Amniotic epithelial cell (primary cell): Measurements from ENCODE around the gene SLFN11.
"Not testable (repeated sequence)": the region's sequence is repeated elsewhere in the genome, so short reads cannot be mapped to it uniquely, and the experiment has no call there.

Experiments
- DNase-seq: peaks from one replicate; pipeline ENCODE4 v3.0.0-alpha.2; 2010; ENCODE audit warnings: low read depth

SLFN11 gene

DNA sequence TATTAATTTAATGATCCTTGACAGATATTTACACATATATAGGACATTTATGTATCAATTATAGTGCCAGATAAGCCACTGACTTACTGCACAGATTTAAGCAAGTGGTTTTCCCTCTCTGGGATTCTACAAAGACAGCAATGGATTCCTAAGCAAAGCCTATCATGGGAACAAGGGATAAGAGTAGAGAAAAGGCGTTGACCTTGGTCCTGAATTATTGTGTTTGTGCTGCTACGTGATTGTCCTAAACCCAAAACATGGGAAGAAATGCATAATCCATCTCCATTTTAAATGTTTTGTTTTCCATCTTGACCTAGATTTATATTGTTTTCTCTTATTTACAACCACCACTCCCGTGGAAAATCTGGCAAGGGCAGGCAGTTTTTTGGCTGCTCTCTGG is 14.0 kb downstream of the SLFN11 start:
- peak; percentile 7 for DNase-seq

DNA sequence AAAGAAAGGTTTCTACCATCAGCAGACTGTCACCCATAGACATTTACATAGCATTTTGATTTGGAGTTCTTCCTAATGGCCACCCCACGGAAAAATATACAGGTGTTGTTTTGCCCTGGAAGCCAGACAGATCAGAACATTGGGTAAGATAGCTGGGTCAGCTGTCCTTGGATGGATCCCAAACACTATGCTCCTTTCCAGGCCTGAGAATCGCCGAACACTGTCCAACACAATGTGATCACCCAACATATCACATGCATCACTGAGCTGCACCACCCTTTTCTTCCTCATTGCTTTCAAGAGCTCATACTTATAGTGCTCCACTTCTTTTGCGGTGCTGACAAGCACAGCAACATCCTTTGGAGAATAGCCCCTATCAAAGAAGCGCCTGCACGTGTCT is 21.1 kb downstream of the SLFN11 start:
- no peak for DNase-seq

DNA sequence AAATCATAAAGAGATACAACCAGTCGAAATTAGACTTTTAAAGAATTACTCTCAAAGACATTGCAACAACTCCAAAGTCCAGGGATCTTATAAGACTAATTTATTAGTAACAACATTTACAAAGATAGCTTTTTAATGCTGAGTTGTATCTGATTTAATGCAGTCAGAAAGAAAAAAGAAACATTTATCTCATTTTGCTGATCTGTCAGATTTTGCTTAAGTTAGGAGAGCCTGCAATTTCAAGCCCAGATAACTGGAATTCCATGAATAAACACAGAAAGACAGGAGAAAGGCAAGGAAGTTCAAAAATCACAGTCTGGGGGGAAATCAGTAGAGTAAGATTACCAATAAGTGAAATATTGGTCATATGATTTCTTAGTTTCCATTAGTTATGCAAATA is 22.9 kb downstream of the SLFN11 start:
- DNase-seq, result no peak

DNA sequence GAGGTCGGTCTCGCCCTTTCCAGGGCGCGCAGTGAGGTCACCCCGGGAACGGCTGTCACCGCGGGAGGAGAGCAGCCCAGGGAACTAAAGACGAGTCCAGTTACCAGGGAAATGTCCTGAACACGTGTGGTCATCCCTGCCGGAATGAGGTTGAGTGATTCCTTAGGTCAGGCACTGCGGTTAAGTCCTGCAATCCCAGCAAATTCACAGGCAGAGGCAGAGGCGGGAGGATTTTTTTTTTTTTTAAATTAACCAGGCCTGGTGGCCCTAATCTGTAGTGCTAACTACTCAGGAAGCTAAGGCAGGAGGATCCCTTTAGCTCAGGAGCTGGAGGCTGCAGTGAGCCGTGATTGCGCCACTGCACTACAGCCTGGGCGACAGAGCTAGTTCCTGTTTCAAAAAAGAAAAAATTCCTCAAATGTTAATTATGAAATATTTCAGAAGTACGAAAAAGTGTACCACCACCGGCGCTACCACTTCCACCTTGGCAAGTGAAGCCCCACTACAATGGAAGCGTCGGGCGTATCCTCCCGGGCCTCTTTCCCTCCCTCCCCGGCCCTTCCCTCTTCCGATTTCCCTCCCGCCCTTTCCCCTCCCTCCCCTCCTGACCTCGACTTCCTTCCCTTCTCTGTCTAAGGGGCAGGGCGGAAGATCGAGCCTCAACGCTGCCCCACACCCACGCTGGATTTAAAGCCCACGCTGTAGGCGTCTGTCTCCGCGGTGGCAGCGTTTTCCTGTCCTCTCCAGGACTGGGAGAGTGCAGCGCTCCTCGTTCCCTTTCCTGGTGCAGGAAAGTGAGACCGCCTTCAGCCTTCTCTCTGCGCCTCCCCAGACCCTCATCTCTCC is 27.3 kb downstream of the SLFN11 start:
- peak; percentile 53 for DNase-seq

DNA sequence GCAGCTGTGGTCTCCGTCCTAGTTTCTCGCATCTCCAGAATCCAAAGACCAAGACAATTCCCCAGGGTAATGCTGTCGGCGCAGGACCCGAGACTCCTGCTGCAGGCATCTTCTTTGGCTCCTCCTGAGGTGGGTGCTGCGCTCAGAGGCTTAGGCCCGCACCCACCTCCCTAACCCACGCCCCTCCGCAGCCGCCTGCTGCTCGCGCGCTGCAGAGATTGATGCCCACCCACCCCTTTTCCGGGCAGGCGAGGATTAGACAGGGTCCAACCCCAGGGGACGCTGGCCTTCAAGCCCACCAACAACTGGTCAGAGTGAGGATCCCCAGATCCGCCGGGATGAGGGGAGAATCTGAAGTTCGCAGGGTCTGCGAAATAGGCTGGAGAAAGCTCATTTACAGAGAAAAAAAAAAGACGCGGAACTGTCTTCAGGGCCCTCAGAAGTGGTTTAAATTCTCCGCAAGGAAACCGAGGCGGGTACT is 27.9 kb downstream of the SLFN11 start:
- DNase-seq, result no peak

DNA sequence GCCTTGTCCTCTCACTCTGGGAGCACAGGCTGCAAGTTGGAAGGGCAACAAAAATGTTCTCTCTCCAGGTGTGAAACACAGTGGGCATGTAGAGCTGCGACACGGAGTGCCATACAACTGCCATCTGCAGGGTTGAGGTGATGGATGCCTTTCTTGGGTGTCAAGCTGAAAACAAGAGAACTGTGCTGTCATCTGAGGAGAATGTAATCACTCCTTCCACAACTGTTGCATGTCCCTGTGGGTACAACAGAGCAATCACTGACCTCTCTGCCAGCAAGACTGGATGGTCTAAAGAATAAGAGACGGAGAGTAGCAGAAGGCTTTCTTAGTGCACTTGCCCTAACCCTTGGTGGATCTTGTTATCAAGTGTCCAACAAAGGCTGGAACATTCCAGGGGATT is 29.2 kb downstream of the SLFN11 start:
- DNase-seq, result no peak

DNA sequence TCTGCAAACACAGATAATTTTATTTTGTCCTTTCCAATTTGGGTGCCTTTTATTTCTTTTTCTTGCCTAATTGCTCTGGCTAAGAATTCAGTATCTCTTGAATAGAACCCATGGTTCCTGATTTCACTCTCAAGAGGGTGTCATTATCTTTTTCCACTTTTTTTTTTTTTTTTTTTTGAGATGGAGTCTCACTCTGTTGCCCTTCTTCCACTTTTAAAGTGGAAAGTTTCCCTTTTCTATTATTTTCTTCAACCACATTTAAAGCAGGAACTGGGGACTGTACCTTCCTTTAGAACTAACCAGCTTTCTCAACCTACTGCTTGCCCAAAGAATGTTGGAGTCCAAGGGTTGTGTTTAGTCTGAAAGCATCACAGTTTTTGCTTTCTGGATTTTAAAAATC is 31.1 kb downstream of the SLFN11 start:
- DNase-seq, result no peak

DNA sequence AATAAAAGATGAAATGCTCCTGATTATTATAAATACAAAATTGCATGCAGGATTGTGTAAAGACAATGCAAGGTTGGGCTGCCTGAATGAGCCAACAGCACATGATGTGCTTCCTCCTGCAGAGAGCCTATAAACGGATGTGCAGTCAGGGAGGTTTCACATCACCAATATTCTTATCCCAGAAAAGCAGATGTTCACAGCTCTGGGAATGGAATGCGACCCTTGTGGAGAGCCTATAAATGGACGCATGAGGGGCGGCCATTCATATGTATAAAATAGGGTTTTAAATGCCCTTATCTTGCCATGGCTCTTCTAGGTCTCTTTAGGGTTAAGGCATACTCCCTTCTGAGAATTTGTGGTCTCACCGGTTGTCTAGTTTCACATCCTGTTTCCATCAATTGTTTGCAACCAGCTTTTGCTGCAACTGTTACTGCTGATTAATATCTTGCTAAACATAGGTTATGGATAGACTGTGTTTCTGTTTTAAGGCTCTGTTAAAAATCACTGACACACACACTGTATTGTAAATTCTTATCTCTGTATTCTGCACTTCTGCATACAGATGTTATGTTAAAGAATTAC is 31.9 kb downstream of the SLFN11 start:
- DNase-seq, result no peak

DNA sequence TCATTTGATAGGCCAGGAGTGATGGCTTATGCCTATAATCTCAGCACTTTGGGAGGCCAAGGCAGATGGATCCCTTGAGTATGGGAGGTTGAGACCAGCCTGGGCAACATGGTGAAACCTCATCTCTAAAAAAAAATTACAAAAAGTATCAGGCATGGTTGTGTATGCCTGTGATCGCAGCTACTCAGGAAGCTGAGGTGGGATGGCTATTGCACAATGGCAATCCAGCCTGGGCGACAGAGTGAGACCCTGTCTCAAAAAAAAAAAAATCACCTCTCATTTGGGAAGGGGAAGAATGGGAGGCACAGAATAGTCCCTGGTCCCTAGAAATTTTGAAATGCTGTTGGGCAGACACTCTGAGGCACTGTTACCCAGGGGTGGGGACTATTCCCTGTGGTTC is 35.2 kb downstream of the SLFN11 start:
- DNase-seq, result no peak

DNA sequence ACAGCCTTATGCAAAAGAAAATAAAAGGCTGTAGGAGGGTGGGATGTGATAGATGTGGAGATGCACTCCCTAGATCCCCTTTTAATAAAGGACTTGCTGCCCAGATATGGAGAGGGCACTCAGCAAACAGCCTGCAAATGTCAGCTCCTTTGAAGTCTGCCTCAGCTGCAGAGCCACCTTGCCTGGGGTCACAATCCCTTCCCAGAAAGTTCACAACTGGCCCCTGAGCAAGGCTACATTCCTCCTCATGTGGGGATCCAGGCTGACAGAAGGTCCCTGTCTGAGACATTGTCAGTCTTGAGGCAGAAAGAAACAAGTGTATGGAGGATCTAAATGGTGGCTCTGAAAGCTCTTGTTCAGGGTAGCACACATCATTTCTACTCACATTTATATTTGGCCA is 36.1 kb downstream of the SLFN11 start:
- no peak for DNase-seq

DNA sequence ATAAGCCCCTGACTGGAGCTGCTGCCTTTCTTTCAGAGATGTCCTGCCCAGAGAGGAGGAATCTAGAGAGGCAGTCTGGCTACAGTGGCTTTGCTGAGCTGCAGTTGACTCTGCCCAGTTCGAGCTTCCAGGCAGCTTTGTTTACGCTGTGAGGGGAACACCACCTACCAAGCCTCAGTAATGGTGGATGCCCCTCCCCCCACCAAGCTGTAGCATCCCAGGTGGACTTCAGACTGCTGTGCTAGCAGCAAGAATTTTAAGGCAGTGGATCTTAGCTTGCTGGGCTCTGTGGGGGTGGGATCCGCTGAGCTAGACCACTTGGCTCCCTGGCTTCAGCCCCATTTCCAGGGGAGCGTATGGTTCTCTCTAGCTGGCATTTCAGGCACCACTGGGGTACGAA is 39.8 kb downstream of the SLFN11 start:
- DNase-seq, result not testable (repeated sequence)

DNA sequence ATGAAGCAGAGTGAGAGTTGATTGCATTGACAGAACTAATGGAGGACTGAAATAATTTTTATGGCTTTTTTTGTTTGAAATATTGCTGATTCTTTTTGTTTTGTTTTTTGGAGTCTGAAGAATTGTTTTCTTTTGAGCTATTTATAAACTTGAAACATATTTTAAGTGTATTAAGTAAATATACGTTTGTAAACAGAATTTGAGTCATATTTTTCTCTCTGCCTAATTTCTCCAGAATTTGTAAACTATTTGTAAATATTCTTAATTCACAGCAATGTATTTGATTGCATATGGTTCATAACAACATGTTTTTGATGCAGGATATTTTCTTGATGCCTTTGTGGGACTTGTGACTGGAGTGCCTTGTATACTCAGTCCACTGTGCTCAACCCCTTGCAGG is 50.7 kb downstream of the SLFN11 start:
- no peak for DNase-seq

DNA sequence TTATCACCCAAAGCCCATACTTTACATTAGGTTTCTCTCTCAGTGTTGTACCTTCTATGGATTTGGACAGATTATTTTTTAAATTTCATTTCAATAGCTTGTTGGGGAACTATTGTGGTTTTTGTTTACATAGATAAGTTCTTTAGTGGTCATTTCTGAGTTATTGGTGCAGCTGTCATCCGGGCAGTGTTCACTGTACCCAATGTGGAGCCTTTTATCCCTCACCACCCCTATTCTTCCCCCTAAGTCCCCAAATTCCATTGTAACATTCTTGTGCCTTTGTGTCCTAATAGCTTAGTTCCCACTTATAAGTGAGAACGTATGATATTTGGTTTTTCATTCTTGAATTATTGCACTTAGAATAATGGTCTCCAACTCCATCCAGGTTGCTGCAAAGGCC is 57.5 kb downstream of the SLFN11 start:
- DNase-seq, result no peak

DNA sequence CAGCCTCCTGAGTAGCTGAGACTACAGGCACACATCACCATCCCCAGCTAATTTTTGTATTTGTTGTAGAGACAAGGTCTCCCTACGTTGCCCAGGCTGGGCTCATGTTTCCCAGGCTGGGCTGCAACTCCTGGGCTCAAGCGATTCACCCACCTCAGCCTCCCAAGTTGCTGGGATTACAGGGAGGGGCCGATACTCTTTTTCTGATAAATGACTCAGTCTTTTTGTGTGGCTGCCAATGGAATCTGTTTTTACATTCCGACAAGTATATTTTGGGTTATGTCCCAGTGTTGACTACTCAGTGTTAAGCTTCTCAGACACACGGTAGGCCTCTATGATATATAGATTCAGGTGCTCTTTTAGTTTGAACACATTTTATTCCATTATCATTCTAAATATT is 58.1 kb downstream of the SLFN11 start:
- peak; percentile 42 for DNase-seq

DNA sequence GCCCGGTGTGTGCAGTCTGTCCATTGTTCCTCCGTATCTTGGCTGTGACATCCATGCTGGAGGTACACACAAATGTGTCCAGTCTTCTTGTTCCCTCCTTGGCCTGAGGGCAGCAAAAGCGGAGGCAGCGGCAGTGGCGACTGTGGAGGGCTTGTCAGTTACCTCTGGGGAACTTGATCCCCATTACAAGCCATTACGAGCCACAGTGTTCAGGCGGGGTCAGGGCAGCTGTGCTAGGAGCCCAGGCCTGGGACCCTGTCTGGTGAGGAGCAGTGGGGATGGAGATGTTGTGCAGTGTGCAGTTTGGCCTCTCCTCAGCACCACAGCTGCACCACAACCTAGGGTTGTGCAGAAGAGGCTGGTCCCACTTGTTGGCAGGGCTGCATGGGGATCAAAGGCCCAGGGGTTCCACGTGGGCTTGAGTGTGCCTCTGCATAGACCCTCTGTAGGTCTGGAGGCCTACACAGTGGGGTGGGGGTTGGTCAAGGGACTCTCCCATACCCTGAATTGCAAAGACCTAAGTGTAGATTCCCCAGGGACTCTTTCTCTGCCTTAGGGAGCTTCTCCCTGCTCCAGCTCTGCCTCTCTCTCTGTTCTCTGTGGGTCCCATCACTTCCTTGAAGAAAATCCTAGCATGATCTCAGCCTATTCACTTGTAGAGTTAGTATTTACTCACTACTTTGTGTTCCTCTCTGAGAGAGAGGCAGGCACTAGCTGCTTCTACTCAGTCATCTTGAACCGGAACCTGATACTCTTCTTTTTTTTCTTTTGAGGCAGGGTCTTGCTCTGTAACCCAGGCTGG is 58.8 kb downstream of the SLFN11 start:
- DNase-seq, result no peak

DNA sequence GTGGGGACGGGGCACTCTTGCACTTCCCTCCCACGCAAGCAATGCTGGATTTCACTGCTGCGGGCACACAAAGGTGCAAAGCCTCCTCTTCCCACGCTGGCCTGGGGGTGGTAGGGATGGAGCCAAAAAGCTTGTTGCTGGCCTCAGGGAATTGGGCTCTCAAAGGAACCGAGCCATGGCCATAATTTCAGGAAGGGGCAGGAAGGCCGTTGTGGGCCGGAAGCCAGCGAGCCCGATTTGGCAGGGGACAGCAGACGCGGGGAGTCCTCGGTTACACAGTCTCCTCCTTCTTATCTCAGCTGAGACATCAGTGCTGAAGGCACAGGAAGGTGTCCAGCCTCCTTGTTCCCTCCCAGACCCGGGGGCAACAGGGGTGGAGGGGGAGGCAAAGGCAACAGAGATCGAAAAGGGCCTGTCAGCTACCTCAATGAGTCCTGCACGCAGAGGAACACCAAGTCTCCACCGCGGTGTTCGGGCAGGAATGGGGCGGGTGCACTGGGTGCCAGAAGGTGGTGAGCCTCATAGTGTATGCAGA is 59.5 kb downstream of the SLFN11 start:
- no peak for DNase-seq

DNA sequence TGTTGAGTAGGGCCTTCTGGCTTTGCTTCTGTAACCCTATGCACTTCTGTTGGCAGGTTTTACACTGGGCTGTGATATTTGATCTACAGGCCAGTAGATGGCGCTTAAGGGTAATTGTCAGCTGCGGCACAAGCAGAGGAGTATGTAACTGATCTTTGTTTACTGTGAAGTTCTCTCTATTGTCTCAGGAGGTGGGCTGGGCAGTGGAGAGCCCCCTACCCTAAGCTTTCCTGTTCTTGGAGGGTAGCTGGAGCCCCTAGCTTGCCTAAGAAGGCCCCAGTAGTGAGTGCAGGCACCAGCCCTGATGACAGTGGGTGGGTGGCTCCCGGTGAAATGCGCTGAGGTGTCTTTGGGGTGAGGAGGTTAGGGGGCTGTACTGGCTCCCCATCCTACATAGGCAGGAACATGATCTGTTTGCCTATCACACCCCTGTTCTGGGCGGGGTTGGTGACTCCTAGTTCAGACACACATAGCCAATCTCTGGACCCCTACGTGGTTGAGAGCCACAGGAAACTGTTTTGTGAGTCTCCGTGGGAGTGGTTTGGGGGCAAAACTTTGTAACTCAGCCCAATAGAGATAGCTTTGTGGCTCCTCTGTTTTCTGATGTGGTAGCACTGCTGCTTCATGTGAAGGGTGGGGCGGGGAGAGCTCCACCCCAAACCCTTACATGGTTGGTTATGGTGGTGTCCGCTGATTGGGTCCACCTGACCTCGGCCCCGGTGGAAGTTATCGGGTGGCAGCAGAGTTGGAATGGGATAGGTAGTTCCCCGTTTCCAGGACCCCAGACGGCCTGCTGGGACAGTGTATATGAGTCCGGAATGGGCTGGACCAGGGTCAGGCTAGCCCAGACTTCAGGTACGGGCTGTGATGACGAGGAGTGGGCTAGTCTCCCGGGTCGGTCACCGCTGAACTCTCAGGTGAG is 60.4 kb downstream of the SLFN11 start:
- peak; percentile 64 for DNase-seq

DNA sequence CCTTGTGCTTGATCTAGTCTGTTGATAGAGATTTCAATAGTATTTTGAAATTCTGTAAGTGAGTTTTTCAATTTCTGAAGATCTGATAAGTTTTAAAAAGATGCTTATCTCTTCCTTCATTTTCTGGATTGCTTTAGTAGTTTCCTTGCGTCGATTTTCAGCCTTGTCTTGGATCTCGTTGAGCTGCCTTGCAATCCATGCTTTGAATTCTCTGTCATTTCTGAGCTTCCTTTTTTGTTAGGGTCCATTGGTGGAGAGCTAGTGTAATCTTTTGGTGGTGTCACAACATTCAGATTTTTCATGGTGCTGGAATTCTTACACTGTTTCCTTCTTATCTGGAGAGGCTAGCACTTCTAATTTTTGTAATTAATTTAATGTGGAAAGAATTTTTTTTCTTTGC is 61.1 kb downstream of the SLFN11 start:
- no peak for DNase-seq

DNA sequence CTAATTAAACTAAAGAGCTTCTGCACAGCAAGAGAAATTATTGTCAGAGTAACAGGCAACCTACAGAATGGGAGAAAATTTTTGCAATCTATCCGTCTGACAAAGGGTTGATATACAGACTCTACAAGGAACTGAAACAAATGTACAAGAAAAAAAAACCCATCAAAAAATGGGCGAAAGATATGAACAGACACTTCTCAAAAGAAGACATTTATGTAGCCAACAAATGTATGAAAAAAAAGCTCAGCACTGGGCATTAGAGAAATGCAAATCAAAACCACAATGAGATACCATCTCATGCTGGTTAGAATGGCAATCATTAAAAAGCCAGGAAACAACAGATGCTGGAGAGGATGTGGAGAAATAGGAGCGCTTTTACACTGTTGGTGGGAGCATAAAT is 64.1 kb downstream of the SLFN11 start:
- DNase-seq, result not testable (repeated sequence)
